HEK293 (cell line): ENCODE results near the gene ARHGAP6.

Experiments used
- CTCF ChIP-seq: fragments of 450-650 bp; formaldehyde crosslinking; IDR thresholded peaks from 2 replicates; pipeline ENCODE4 v1.5.1; 2016; ENCODE audit warnings: missing biosample characterization, missing genetic modification characterization
- KLF10 ChIP-seq: fragments of 450-650 bp; IDR thresholded peaks from 2 replicates; pipeline ENCODE4 v1.5.1; 2018; ENCODE audit warnings: missing biosample characterization, mild to moderate bottlenecking, missing genetic modification characterization
- PATZ1 ChIP-seq: fragments of 450-650 bp; formaldehyde crosslinking; IDR thresholded peaks from 2 replicates; pipeline ENCODE4 v1.5.1; 2016; ENCODE audit warnings: missing biosample characterization, missing genetic modification characterization
- SCRT2 ChIP-seq: fragments of 450-650 bp; formaldehyde crosslinking; IDR thresholded peaks from 2 replicates; pipeline ENCODE4 v1.5.1; 2016; ENCODE audit warnings: missing biosample characterization, missing genetic modification characterization
- ZNF24 ChIP-seq: fragments of 450-650 bp; formaldehyde crosslinking; IDR thresholded peaks from 2 replicates; pipeline ENCODE4 v1.5.1; 2016; ENCODE audit warnings: missing biosample characterization, missing genetic modification characterization
- ZNF274 ChIP-seq, 2 experiments: fragments of 200-500 bp in 1 of 2; fragments of 450-650 bp in 1 of 2; sonication (Bioruptor generic) in 1 of 2; formaldehyde crosslinking in 1 of 2; IDR thresholded peaks; 2 replicates each; pipeline versions ENCODE4 v1.5.1 to v1.6.1; 2014 to 2016; ENCODE audit warnings: borderline replicate concordance in 1 of 2, inconsistent platforms in 1 of 2, low read length in 1 of 2, missing biosample characterization in 1 of 2, missing genetic modification characterization in 1 of 2
- ZNF341 ChIP-seq: fragments of 450-650 bp; formaldehyde crosslinking; IDR thresholded peaks from 2 replicates; pipeline ENCODE4; 2016; ENCODE audit warnings: low read depth, missing biosample characterization, missing genetic modification characterization
- ZNF776 ChIP-seq: fragments of 450-650 bp; formaldehyde crosslinking; IDR thresholded peaks from 2 replicates; pipeline ENCODE4 v1.5.0; 2017; ENCODE audit warnings: missing biosample characterization, missing genetic modification characterization, borderline replicate concordance
- ZNF843 ChIP-seq: fragments of 450-650 bp; formaldehyde crosslinking; IDR thresholded peaks from 2 replicates; pipeline ENCODE4 v1.5.1; 2016; ENCODE audit warnings: missing biosample characterization, missing genetic modification characterization

GRCh38 chrX:11464836-11465463 is 200.8 kb downstream of the ARHGAP6 start:
- TF ChIP-seq CTCF (tag by site-specific recombination) (no peak), PATZ1 (tag by site-specific recombination) (no peak), ZNF24 (tag by site-specific recombination) (no peak), SCRT2 (tag by site-specific recombination) (no peak), ZNF843 (tag by site-specific recombination) (no peak), ZNF776 (no peak), KLF10 (tag by site-specific recombination) (no peak), ZNF341 (tag by site-specific recombination) (no peak), ZNF274 (IDR thresholded peaks at IDR 0.05; ENCODE audit: low read length) (no peak), ZNF274 (tag by site-specific recombination; IDR thresholded peaks at IDR 0.05; ENCODE audit: borderline replicate concordance) (no peak)
